ENCODE data around the gene CCDC88B.

The CCDC88B gene

DNA sequence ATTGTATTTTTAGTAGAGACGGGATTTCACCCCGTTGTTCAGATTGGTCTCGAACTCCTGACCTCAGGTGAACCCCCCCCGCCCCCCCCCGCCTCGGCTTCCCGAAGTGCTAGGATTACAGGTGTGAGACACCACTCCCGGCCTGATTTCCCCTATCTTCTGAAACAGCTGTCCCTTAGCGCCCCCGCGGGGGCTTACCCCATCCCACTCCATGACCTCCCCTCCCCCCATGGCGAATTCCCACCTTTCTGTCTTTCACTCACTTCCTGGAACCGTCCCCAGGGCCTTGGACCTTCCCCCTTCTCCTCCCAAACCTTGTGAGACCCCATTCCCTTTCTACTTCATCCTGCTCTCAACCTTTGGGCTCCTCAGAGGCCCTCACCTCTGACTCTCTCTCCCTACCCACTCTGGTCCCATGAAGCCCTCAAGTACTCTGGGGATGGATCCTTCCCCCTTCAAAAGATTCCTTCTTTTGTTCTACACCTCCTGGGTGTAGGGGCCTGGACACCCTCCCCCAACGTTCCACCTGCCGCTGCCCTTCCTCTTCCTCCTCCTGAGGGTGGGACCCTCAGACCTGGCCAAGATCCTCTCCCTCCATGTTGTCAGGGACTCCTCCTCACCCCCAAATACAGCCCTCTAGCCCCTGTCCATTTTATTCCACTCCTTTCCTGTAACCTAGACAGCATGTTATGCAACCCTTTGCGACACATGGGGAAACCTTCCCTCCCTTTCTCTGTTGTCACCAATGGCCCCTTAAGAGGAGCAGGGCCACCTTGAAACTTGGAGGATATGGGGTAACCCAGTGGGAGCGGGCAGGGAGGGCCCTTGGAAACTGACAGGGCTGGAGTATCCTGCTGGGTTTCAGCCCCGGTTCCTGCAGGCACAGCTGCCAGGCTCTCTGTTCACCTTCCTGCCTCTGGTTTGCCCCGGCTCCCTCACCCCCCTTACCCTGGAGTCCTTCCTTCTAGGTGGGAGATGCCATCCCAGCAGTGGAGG is 20.9 kb upstream of the CCDC88B start:
- Histone ChIP-seq H3K36me3 (peaks cover 58% of the 10 kb centered on the region), H3K4me3 (ENCODE audit: low read depth in 1 of 2, low read length in 1 of 2) (peak overlapping the region; percentile 75 to 81), H3K4me1 (ENCODE audit: control insufficient read depth in 1 of 2, insufficient read depth in 1 of 2, low read depth in 1 of 2, low read length in 1 of 2) (peaks cover 22 to 31% of the 10 kb centered on the region in 2 experiments), H3K27me3 (no peaks in the 10 kb centered on the region), H3K27ac (peak overlapping the region; percentile 96), H3K9me3 (no peaks in the 10 kb centered on the region)
- TF ChIP-seq, protein P1, sequence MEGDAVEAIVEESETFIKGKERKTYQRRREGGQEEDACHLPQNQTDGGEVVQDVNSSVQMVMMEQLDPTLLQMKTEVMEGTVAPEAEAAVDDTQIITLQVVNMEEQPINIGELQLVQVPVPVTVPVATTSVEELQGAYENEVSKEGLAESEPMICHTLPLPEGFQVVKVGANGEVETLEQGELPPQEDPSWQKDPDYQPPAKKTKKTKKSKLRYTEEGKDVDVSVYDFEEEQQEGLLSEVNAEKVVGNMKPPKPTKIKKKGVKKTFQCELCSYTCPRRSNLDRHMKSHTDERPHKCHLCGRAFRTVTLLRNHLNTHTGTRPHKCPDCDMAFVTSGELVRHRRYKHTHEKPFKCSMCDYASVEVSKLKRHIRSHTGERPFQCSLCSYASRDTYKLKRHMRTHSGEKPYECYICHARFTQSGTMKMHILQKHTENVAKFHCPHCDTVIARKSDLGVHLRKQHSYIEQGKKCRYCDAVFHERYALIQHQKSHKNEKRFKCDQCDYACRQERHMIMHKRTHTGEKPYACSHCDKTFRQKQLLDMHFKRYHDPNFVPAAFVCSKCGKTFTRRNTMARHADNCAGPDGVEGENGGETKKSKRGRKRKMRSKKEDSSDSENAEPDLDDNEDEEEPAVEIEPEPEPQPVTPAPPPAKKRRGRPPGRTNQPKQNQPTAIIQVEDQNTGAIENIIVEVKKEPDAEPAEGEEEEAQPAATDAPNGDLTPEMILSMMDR (IDR thresholded peaks at IDR 0.05) = no peak

DNA sequence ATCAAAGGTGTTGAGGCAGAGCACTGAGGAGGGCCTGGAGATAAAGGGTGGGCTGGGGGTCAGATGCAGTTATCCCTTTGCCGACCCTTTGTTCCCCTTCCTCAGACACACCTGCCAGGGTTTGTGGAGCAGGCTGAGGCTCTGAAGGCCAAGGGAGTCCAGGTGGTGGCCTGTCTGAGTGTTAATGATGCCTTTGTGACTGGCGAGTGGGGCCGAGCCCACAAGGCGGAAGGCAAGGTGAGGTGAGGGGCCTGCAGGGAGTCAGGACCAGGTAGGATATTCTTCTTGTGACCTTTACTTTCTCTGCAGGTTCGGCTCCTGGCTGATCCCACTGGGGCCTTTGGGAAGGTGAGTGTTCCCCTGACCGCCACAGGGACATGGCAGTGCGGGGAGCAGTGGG is 19.4 kb upstream of the CCDC88B start:
- Histone ChIP-seq H3K4me1 (ENCODE audit: control insufficient read depth in 1 of 2, insufficient read depth in 1 of 2, low read depth in 1 of 2, low read length in 1 of 2) (peaks cover 22 to 31% of the 10 kb centered on the region in 2 experiments), H3K9me3 (no peaks in the 10 kb centered on the region), H3K4me3 (ENCODE audit: low read depth in 1 of 2, low read length in 1 of 2) (no peak overlapping the region), H3K36me3 (peaks cover 43% of the 10 kb centered on the region), H3K27ac (peak overlapping the region; percentile 96), H3K27me3 (no peaks in the 10 kb centered on the region)
- TF ChIP-seq, protein P1 (IDR thresholded peaks at IDR 0.05) = no peak

DNA sequence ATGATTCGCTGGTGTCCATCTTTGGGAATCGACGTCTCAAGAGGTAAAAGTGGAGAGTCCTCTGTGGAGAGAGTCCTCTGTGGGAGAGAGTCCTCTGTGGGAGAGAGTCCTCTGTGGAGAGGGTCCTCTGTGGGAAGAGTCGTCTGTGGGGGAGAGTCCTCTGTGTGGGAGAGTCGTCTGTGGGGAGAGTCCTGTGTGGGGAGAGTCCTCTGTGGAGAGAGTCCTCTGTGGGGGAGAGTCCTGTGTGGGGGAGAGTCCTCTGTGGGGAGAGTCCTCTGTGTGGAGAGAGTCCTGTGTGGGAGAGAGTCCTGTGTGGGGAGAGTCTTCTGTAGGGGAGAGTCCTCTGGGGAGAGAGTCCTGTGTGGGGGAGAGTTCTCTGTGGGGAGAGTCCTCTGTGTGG is 19.0 kb upstream of the CCDC88B start:
- Histone ChIP-seq H3K27me3 (no peaks in the 10 kb centered on the region), H3K4me1 (ENCODE audit: control insufficient read depth in 1 of 2, insufficient read depth in 1 of 2, low read depth in 1 of 2, low read length in 1 of 2) (peaks cover 22 to 31% of the 10 kb centered on the region in 2 experiments), H3K4me3 (ENCODE audit: low read depth in 1 of 2, low read length in 1 of 2) (no peak overlapping the region), H3K9me3 (no peaks in the 10 kb centered on the region), H3K36me3 (peaks cover 38% of the 10 kb centered on the region), H3K27ac (peak overlapping the region; percentile 96)
- TF ChIP-seq, protein P1 (IDR thresholded peaks at IDR 0.05) = no peak

DNA sequence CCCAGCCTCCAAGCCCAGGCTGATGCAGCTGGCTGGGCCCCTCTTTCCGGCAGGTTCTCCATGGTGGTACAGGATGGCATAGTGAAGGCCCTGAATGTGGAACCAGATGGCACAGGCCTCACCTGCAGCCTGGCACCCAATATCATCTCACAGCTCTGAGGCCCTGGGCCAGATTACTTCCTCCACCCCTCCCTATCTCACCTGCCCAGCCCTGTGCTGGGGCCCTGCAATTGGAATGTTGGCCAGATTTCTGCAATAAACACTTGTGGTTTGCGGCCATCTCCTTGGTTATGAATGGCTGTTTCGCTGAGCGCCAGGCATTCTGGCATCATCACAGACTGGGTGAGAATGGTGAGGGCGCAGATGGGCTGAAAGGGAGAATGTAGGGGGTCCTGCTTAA is 18.5 kb upstream of the CCDC88B start:
- H3K4me3 ChIP-seq (ENCODE audit: low read depth in 1 of 2, low read length in 1 of 2) = no peak overlapping the region
- peaks cover 33% of the 10 kb centered on the region for H3K36me3 ChIP-seq
- H3K9me3 ChIP-seq = no peaks in the 10 kb centered on the region
- H3K27ac ChIP-seq = peak overlapping the region; percentile 96
- TF ChIP-seq, protein P1 (IDR thresholded peaks at IDR 0.05) = no peak
- H3K27me3 ChIP-seq = no peaks in the 10 kb centered on the region
- peaks cover 22 to 26% of the 10 kb centered on the region in 2 experiments for H3K4me1 ChIP-seq (ENCODE audit: control insufficient read depth in 1 of 2, insufficient read depth in 1 of 2, low read depth in 1 of 2, low read length in 1 of 2)

DNA sequence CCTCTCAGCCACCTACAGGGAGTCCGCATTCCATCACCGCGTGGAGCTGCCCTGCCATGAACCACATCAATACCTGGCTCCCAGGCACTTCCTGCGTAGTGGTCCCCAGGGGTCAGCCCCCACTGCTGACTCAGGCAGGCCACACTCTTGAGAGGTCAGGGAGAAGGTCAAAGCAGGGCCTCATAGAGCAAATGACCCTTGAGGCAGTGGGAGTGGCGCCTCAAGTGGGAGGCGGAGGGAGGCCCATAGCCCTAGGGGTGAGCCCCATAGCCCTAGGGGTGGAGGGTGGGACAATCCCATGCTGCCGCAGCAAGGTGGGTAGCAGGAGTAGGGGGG is 17.1 kb upstream of the CCDC88B start:
- H3K36me3 ChIP-seq = peaks cover 33% of the 10 kb centered on the region
- no peak overlapping the region for H3K4me3 ChIP-seq (ENCODE audit: low read depth in 1 of 2, low read length in 1 of 2)
- peaks cover 14 to 18% of the 10 kb centered on the region in 2 experiments for H3K4me1 ChIP-seq (ENCODE audit: control insufficient read depth in 1 of 2, insufficient read depth in 1 of 2, low read depth in 1 of 2, low read length in 1 of 2)
- no peak overlapping the region for H3K27ac ChIP-seq
- TF ChIP-seq, protein P1 (IDR thresholded peaks at IDR 0.05) = no peak
- no peaks in the 10 kb centered on the region for H3K9me3 ChIP-seq
- no peaks in the 10 kb centered on the region for H3K27me3 ChIP-seq
